ENCODE results near the gene SGK1. TPM values are rescaled to one million over a fixed set of nuclear protein-coding genes. Genes with fewer than 3 reads are reported as not detected.

Gene SGK1
- total RNA-seq, 1 experiment from 2014 or later, result 7.8 TPM

GRCh38 chr6:134324766-134325165, 6.9 kb upstream of the SGK1 start:
- Histone ChIP-seq H2BK12ac (ENCODE audit: insufficient read length, low read depth, low read length) (no peak overlapping the region), H3K23me2 (ENCODE audit: insufficient read length, low read depth, low read length, poor library complexity, severe bottlenecking) (no peaks in the 10 kb centered on the region), H3K27ac (ENCODE audit: insufficient read length, low read depth, low read length) (no peak overlapping the region), H2BK120ac (ENCODE audit: low read depth, low read length, poor library complexity, severe bottlenecking) (no peak overlapping the region), H3K4me2 (ENCODE audit: insufficient read depth, insufficient read length, low read length) (no peak overlapping the region), H2BK5ac (ENCODE audit: insufficient read length, low read length) (no peak overlapping the region), H3K4me1 (ENCODE audit: insufficient read depth, low read length) (no peaks in the 10 kb centered on the region), H3K9me3 (ENCODE audit: control insufficient read depth, low read depth, low read length) (no peaks in the 10 kb centered on the region), H3K27me3 (ENCODE audit: insufficient read depth, low read length) (no peaks in the 10 kb centered on the region), H3T11ph (ENCODE audit: low read length) (no peak overlapping the region), H4K8ac (replicated peaks; ENCODE audit: insufficient read length, low read depth, low read length) (no peak overlapping the region), H2BK15ac (ENCODE audit: low read depth, low read length) (no peak overlapping the region), H2AFZ (ENCODE audit: low read length) (no peak overlapping the region), H4K91ac (ENCODE audit: insufficient read length, low read depth, low read length) (no peak overlapping the region), H3K56ac (ENCODE audit: insufficient read length, low read depth, low read length) (no peak overlapping the region), H2AK5ac (ENCODE audit: insufficient read length, low read length) (no peak overlapping the region), H3K4ac (ENCODE audit: low read depth, low read length) (no peak overlapping the region), H4K5ac (ENCODE audit: insufficient read length, low read depth, low read length) (no peak overlapping the region), H3K23ac (ENCODE audit: insufficient read length, low read depth, low read length) (no peak overlapping the region), H3K14ac (ENCODE audit: insufficient read depth, low read length) (no peak overlapping the region), H4K20me1 (ENCODE audit: control insufficient read depth, insufficient read depth, insufficient read length) (no peaks in the 10 kb centered on the region), H3K79me2 (ENCODE audit: insufficient read depth, low read length) (no peaks in the 10 kb centered on the region), H3K18ac (ENCODE audit: insufficient read length, low read depth, low read length) (no peak overlapping the region), H3K9ac (ENCODE audit: extremely low read depth, insufficient read length, low read length) (no peak overlapping the region), H2BK20ac (ENCODE audit: low read depth, low read length, poor library complexity, severe bottlenecking) (no peak overlapping the region), H3K79me1 (ENCODE audit: insufficient read depth, low read depth, low read length, poor library complexity, severe bottlenecking) (no peaks in the 10 kb centered on the region)
- H3K9me3 Mint-ChIP-seq, result peaks cover 0 to 3% of the 10 kb centered on the region in 2 experiments; a peak in 1 of 5 replicates
- no peak for TF ChIP-seq CTCF (conservative IDR thresholded peaks at IDR 0.05)
- H3K36me3 Mint-ChIP-seq (ENCODE audit: insufficient read depth in 1 of 3, low read depth in 3 of 3), result no peaks in the 10 kb centered on the region
- H3K27ac Mint-ChIP-seq, result no peak overlapping the region
- DNase-seq, result no peak
- no CpG with 5 or more reads among the region's 4 CpGs for WGBS (ENCODE audit: extremely low coverage, insufficient read length, low lambda C conversion rate)
- H3K4me1 Mint-ChIP-seq, result peaks cover 2 to 3% of the 10 kb centered on the region in 2 experiments; a peak in 3 of 4 replicates
- H3K4me3 Mint-ChIP-seq, result no peak overlapping the region
- H3K27me3 Mint-ChIP-seq (ENCODE audit: low read depth), result peaks cover 2% of the 10 kb centered on the region
